ENCODE measurements around the gene TRIM26. TPM values are rescaled to one million over a fixed set of nuclear protein-coding genes. Genes with fewer than 3 reads are reported as not detected.

The TRIM26 gene
- total and polyA plus RNA-seq, 2 of the 13 experiments (the other 11 are each of a cell fraction or from before 2014, with no cell fraction given) = 27.1 to 38.7 TPM

- TF ChIP-seq TBX2 (CRISPR knock-in tag; IDR thresholded peaks at IDR 0.05; ENCODE audit: borderline replicate concordance) (peak; percentile 86), ZNF547 (CRISPR knock-in tag; IDR thresholded peaks at IDR 0.05) (peak; percentile 92; the same call in 1 of the 2 replicates), STAT5B (CRISPR knock-in tag; IDR thresholded peaks at IDR 0.05) (no peak), ZNF577 (CRISPR knock-in tag; IDR thresholded peaks at IDR 0.05; ENCODE audit: borderline replicate concordance, low read depth) (no peak), CTCF (CRISPR knock-in tag; IDR thresholded peaks at IDR 0.05) (no peak; the same call in 1 of the 2 replicates), SATB2 (CRISPR knock-in tag; IDR thresholded peaks at IDR 0.05) (no peak), SCMH1 (CRISPR knock-in tag; IDR thresholded peaks at IDR 0.05; ENCODE audit: borderline replicate concordance) (no peak), SOX13 (IDR thresholded peaks at IDR 0.05) (no peak), SOX13 (CRISPR knock-in tag; conservative IDR thresholded peaks at IDR 0.05 in 1 of 2, IDR thresholded peaks at IDR 0.05 in 1 of 2) (no peak; a peak in 1 of 4 replicates), MED1 (CRISPR knock-in tag; IDR thresholded peaks at IDR 0.05) (peak; percentile 54), ZNF616 (CRISPR knock-in tag; IDR thresholded peaks at IDR 0.05; ENCODE audit: low read depth) (peak; percentile 86; the same call in 1 of the 2 replicates), ZBTB14 (CRISPR knock-in tag; IDR thresholded peaks at IDR 0.05) (no peak), MBNL3 (CRISPR knock-in tag; conservative IDR thresholded peaks at IDR 0.05) (no peak), ZNF761 (CRISPR knock-in tag; conservative IDR thresholded peaks at IDR 0.05) (peak; percentile 94), NPAS2 (CRISPR knock-in tag; IDR thresholded peaks at IDR 0.05; ENCODE audit: borderline replicate concordance) (no peak), ZNF691 (CRISPR knock-in tag; IDR thresholded peaks at IDR 0.05; ENCODE audit: borderline replicate concordance, low read depth) (peak; percentile 77), NFKBIZ (CRISPR knock-in tag; IDR thresholded peaks at IDR 0.05) (0 out of 2 replicates have a peak, but pooled peaks have one; percentile 26), UBTF (CRISPR knock-in tag; IDR thresholded peaks at IDR 0.05) (peak; percentile 85), NCOA5 (CRISPR knock-in tag; IDR thresholded peaks at IDR 0.05) (no peak), ZNF446 (CRISPR knock-in tag; IDR thresholded peaks at IDR 0.05) (no peak), E2F2 (CRISPR knock-in tag; IDR thresholded peaks at IDR 0.05; ENCODE audit: borderline replicate concordance) (peak; percentile 41; the same call in 1 of the 2 replicates)
Observed at GRCh38 chr6:30212865-30213666, at the start of gene TRIM26 (continued).
